K562 (cell line): ENCODE measurements around the gene ICAM1. TPM values are rescaled to one million over a fixed set of nuclear protein-coding genes. Genes with fewer than 3 reads are reported as not detected.

Experiments used
- HDAC8 ChIP-seq: fragments of 450-650 bp; IDR thresholded peaks from 2 replicates; pipeline ENCODE4 v1.6.1; 2016; ENCODE audit warnings: mild to moderate bottlenecking, missing genetic modification characterization, moderate library complexity, missing compliant biosample characterization
- PML ChIP-seq: IDR thresholded peaks from 2 replicates; pipeline ENCODE4 v1.6.1; 2012; ENCODE audit warnings: low read length, inconsistent platforms
- PTRF ChIP-seq: fragments of 450-650 bp; IDR thresholded peaks from 2 replicates; pipeline ENCODE4 v1.6.1; 2016; ENCODE audit warnings: mild to moderate bottlenecking, missing genetic modification characterization, missing compliant biosample characterization
- RBM25 ChIP-seq: fragments of 200-400 bp; formaldehyde crosslinking; IDR thresholded peaks from 2 replicates; pipeline ENCODE4 v1.6.1; 2018; ENCODE audit warnings: low read length, low read depth, moderate library complexity; ENCODE audit not compliant: severe bottlenecking
- TEAD2 ChIP-seq: fragments of 450-650 bp; IDR thresholded peaks from 2 replicates; pipeline ENCODE4 v1.6.1; 2016; ENCODE audit warnings: missing genetic modification characterization, control low read depth, missing compliant biosample characterization
- TOE1 ChIP-seq, 2 experiments: fragments of 450-650 bp in 1 of 2; sonication (generic) in 1 of 2; formaldehyde crosslinking in 1 of 2; IDR thresholded peaks; 2 replicates each; pipeline versions ENCODE4 v1.7.1 to v1.8.0; 2016 to 2022; ENCODE audit warnings: borderline replicate concordance in 2 of 2, mild to moderate bottlenecking in 2 of 2, antibody characterized with exemption in 1 of 2, inconsistent platforms in 1 of 2, low read depth in 1 of 2, missing genetic modification reagents in 1 of 2, moderate library complexity in 1 of 2
- ZBED1 ChIP-seq: IDR thresholded peaks from 2 replicates; pipeline ENCODE4 v1.6.1; 2014
- ZNF282 ChIP-seq: sonication (generic); formaldehyde crosslinking; IDR thresholded peaks from 2 replicates; pipeline ENCODE4 v1.8.1; 2023; ENCODE audit warnings: missing genetic modification reagents
- polyA plus RNA-seq, 8 experiments: library from polyadenylated mRNA; depleted of rRNA in 4 of 8; stranded (reverse) in 5 of 8; unstranded in 3 of 8; fragments of >200 nt; fragmentation: Nextera tagmentation in 2 of 8; fragmentation: Illumina TruSeq in 1 of 8; extraction: Ambion mirVana in 2 of 8; extraction: Trizol in 1 of 8; gene quantifications; 2 replicates each; pipeline versions ENCODE4 v1.2.1 to v1.2.3, GENCODE V29; 2011 to 2014; ENCODE audit warnings: inconsistent platforms in 1 of 8, missing spikeins in 1 of 8
- total RNA-seq, 7 experiments: library from RNA; depleted of rRNA in 6 of 7; stranded (reverse); fragments of >200 nt in 6 of 7; fragmentation: Illumina TruSeq in 2 of 7; extraction: Trizol in 2 of 7; gene quantifications; 2 replicates each; pipeline versions ENCODE4 v1.2.1 to v1.2.3, GENCODE V29; 2011 to 2021; ENCODE audit warnings: low replicate concordance in 1 of 7
- TF ChIP-seq, protein P1 (sequence below): fragments of 250-450 bp; sonication (Bioruptor Pico); IDR thresholded peaks from 2 replicates; pipeline ENCODE4 v1.6.1; 2021; ENCODE audit warnings: mild to moderate bottlenecking
- TF ChIP-seq, protein P2 (sequence below): fragments of 450-650 bp; formaldehyde crosslinking; IDR thresholded peaks from 2 replicates; pipeline ENCODE4 v1.4.0; 2022; ENCODE audit warnings: missing genetic modification characterization
- TF ChIP-seq, protein P3 (sequence below), 3 experiments: fragments of 200-800 bp in 1 of 3; sonication (Bioruptor generic) in 1 of 3; sonication (generic) in 1 of 3; formaldehyde crosslinking in 1 of 3; IDR thresholded peaks; 2 replicates each; pipeline versions ENCODE4 v1.6.1 to v1.8.0; 2016 to 2022; ENCODE audit warnings: mild to moderate bottlenecking in 2 of 3, missing compliant biosample characterization in 2 of 3, missing genetic modification characterization in 2 of 3, missing genetic modification reagents in 1 of 3
- TF ChIP-seq, protein P4 (sequence below): fragments of 450-650 bp; IDR thresholded peaks from 2 replicates; pipeline ENCODE4 v1.6.1; 2016; ENCODE audit warnings: missing biosample characterization, missing genetic modification characterization
- TF ChIP-seq, protein P5 (sequence below): fragments of 450-650 bp; formaldehyde crosslinking; IDR thresholded peaks from 2 replicates; pipeline ENCODE4 v1.4.0; 2020; ENCODE audit warnings: mild to moderate bottlenecking, moderate library complexity
- TF ChIP-seq, protein P6 (sequence below): fragments of 250-450 bp; sonication (Bioruptor Pico); IDR thresholded peaks from 2 replicates; pipeline ENCODE4 v1.4.0; 2020; ENCODE audit warnings: mild to moderate bottlenecking

ICAM1 gene
- total and polyA plus RNA-seq, 9 of the 15 experiments (the other 6 are each of a cell fraction or from before 2014, with no cell fraction given): 2.3 to 24.4 (median 13.4) TPM

DNA sequence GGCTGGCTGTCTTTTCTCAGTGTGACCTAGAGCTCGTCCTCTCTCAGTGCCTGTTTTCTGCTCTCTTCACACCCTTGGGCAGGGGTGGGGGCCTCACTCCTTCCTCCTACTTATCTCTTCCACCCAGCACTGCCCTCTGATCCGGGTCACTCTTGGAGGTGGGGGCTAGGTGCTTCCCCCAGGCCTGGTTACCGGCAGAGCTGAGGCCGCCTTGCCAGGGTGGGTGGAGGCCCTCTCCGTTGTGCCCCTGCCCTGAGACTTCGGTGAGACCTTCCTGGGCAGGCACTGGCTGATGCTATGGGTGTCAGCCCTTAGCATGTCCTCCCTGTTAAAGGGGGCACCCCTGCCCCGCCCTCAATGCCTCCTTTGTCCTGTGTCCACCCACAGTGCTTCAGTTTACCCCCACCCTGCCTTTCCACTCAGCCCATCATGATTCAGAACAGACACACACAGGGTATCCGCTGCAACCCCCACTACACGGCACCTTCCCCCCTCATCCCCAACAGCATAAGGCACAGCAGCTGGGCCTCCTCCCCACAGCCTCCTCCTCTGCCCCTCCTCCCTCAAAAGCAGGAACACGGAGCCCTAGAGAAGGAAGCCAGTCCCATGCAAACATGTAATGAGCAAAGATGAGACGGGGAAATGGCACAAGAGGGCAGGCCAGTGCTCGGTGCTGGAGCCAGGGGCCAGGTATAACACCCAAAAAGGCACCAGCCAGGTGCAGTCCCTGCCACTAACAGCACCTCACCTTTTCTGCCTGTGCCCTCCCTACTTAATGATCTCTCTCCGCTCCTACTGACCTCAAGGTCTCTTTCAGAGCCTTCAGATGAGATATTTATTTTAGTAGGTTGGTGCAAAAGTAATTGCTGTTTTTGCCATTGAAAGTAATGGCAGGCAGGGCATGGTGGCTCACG lies 28.9 kb downstream of the ICAM1 start (continued):
- TF ChIP-seq, protein P1, sequence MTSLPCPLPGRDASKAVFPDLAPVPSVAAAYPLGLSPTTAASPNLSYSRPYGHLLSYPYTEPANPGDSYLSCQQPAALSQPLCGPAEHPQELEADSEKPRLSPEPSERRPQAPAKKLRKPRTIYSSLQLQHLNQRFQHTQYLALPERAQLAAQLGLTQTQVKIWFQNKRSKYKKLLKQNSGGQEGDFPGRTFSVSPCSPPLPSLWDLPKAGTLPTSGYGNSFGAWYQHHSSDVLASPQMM (CRISPR knock-in tag): no peak
- TF ChIP-seq, protein P2, sequence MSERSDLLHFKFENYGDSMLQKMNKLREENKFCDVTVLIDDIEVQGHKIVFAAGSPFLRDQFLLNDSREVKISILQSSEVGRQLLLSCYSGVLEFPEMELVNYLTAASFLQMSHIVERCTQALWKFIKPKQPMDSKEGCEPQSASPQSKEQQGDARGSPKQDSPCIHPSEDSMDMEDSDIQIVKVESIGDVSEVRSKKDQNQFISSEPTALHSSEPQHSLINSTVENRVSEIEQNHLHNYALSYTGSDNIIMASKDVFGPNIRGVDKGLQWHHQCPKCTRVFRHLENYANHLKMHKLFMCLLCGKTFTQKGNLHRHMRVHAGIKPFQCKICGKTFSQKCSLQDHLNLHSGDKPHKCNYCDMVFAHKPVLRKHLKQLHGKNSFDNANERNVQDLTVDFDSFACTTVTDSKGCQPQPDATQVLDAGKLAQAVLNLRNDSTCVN (CRISPR knock-in tag): peak; percentile 71; the same call in 1 of the 2 replicates
- TF ChIP-seq ZNF282 (CRISPR knock-in tag) (no peak), TEAD2 (tag) (no peak), PML (peak; percentile 61; the same call in 1 of the 2 replicates), TOE1 (IDR thresholded peaks at IDR 0.05; ENCODE audit: borderline replicate concordance) (peak; percentile 79), TOE1 (CRISPR knock-in tag; IDR thresholded peaks at IDR 0.05; ENCODE audit: borderline replicate concordance, low read depth) (no peak), PTRF (tag) (no peak), RBM25 (no peak), ZBED1 (no peak), HDAC8 (no peak)
- TF ChIP-seq, protein P3, sequence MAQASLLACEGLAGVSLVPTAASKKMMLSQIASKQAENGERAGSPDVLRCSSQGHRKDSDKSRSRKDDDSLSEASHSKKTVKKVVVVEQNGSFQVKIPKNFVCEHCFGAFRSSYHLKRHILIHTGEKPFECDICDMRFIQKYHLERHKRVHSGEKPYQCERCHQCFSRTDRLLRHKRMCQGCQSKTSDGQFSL (CRISPR knock-in tag; IDR thresholded peaks at IDR 0.05): peak; percentile 92
- TF ChIP-seq, protein P3 (tag; IDR thresholded peaks at IDR 0.05): 0 out of 4 replicates have a peak, but pooled peaks of 1 of the 2 experiments have one; percentile 54
- TF ChIP-seq, protein P4, sequence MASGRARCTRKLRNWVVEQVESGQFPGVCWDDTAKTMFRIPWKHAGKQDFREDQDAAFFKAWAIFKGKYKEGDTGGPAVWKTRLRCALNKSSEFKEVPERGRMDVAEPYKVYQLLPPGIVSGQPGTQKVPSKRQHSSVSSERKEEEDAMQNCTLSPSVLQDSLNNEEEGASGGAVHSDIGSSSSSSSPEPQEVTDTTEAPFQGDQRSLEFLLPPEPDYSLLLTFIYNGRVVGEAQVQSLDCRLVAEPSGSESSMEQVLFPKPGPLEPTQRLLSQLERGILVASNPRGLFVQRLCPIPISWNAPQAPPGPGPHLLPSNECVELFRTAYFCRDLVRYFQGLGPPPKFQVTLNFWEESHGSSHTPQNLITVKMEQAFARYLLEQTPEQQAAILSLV: no peak
- TF ChIP-seq, protein P5, sequence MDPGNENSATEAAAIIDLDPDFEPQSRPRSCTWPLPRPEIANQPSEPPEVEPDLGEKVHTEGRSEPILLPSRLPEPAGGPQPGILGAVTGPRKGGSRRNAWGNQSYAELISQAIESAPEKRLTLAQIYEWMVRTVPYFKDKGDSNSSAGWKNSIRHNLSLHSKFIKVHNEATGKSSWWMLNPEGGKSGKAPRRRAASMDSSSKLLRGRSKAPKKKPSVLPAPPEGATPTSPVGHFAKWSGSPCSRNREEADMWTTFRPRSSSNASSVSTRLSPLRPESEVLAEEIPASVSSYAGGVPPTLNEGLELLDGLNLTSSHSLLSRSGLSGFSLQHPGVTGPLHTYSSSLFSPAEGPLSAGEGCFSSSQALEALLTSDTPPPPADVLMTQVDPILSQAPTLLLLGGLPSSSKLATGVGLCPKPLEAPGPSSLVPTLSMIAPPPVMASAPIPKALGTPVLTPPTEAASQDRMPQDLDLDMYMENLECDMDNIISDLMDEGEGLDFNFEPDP (CRISPR knock-in tag): no peak
- TF ChIP-seq, protein P6, sequence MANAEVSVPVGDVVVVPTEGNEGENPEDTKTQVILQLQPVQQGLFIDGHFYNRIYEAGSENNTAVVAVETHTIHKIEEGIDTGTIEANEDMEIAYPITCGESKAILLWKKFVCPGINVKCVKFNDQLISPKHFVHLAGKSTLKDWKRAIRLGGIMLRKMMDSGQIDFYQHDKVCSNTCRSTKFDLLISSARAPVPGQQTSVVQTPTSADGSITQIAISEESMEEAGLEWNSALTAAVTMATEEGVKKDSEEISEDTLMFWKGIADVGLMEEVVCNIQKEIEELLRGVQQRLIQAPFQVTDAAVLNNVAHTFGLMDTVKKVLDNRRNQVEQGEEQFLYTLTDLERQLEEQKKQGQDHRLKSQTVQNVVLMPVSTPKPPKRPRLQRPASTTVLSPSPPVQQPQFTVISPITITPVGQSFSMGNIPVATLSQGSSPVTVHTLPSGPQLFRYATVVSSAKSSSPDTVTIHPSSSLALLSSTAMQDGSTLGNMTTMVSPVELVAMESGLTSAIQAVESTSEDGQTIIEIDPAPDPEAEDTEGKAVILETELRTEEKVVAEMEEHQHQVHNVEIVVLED (CRISPR knock-in tag): 0 out of 2 replicates have a peak, but pooled peaks have one; percentile 17
